ENCODE results near the gene CWC25.

- TF ChIP-seq ZBTB42 (CRISPR knock-in tag; IDR thresholded peaks at IDR 0.05) (no peak), TCF7 (IDR thresholded peaks at IDR 0.05; ENCODE audit: low read depth) (no peak), RNF2 (conservative IDR thresholded peaks at IDR 0.05; ENCODE audit: low read depth) (no peak), TOE1 (CRISPR knock-in tag; IDR thresholded peaks at IDR 0.05) (no peak), CBX5 (CRISPR knock-in tag; IDR thresholded peaks at IDR 0.05; ENCODE audit: borderline replicate concordance) (no peak), ZNF318 (CRISPR knock-in tag; IDR thresholded peaks at IDR 0.05) (no peak), CTCF (CRISPR knock-in tag; IDR thresholded peaks at IDR 0.05) (no peak), ZNF124 (CRISPR knock-in tag; IDR thresholded peaks at IDR 0.05) (no peak), NFYB (CRISPR knock-in tag; IDR thresholded peaks at IDR 0.05) (no peak), KAT7 (CRISPR knock-in tag; IDR thresholded peaks at IDR 0.05; ENCODE audit: borderline replicate concordance) (no peak)
Measured at GRCh38 chr17:38872027-38872511, 46.9 kb upstream of the CWC25 start.

Data from HepG2 (cell line).